ENCODE data around the gene GULP1.
"Not testable (repeated sequence)": the region's sequence is repeated elsewhere in the genome, so short reads cannot be mapped to it uniquely, and the experiment has no call there.

The GULP1 gene

GRCh38 chr2:188291617-188292347, at the start of gene GULP1:
GULP1 (plus strand) TSS chr2:188291874; CDS start chr2:188477703, 185,829 bp downstream.
- DNase-seq = no peak

GRCh38 chr2:188243381-188243780, 48.3 kb upstream of the GULP1 start:
- no peak for DNase-seq

GRCh38 chr2:188244383-188244782, 47.3 kb upstream of the GULP1 start:
- DNase-seq = no peak

DNA sequence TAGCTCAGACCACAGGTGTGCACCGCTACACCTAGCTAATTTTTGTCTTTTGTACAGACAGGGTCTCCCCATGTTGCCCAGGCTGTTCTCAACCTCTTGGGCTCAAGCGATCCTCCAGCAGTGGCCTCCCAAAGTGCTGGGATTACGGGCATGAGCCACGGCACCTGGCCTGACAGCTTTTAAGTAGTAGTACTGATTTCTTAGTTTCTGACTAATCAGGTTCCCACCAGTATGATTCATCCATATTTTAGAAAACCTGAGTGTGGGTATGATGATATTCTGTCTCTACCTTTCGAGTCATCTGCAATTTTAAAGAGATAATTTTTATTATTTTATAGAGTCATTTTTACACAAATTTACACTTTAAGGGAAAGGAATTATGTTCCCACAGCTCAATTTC, 46.4 kb upstream of the GULP1 start:
- DNase-seq = no peak

GRCh38 chr2:188248513-188248912, 43.2 kb upstream of the GULP1 start:
- DNase-seq = no peak

DNA sequence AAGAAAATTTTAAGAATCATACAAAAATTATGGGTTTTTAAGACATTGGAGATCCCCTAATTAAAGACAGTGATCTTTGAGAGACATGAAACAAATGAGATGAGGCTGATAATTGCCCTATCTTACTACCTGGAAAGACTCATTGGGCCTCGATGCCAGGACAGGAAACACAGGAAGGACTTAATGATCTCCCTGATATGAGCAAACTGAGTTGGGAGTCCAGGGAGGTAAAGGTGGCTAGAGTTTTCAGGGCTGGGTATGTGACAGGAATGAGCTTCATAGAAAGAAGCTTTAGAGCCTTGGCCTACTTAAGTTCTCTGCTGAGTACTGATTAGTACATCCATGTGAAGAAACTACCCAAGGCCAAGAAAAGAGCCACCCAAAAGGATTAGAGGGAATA, 40.6 kb upstream of the GULP1 start:
- DNase-seq = no peak

DNA sequence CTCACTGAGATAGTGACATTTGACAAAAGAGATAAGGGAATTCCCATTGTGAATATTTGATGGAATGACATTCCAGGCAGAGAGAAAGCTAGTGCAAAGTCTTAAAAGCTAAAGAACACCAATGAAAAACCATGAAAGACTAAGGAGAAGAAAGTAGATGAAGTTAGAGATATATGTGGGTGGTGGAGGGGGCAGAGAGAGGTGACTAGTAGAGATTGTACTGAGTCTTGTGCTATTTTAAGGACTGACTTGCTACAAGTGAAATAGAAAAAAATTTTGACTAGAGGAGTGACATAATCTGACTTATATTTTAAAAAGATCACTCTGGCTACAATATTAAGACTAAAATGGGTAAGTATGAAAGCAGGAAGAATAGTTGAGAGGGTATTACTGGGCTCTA, 35.3 kb upstream of the GULP1 start:
- DNase-seq = no peak

DNA sequence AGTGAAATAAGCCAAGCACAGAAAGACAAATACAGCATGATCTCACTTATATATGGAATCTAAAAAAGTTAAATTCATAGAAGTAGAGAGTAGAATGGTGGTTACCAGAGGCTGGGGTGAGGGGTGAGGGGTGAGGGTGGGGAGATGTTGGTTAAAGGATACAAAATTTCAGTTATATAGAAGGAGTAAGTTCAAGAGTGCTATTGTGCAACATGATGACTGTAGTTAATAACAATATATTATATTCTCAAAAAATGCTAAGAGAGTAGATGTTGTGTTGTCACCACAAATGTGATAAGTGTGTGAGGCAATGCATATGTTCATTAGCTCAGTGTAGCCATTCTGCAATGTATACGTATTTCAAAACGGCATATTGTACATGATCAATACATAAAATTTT, 26.4 kb upstream of the GULP1 start:
- DNase-seq = no peak

DNA sequence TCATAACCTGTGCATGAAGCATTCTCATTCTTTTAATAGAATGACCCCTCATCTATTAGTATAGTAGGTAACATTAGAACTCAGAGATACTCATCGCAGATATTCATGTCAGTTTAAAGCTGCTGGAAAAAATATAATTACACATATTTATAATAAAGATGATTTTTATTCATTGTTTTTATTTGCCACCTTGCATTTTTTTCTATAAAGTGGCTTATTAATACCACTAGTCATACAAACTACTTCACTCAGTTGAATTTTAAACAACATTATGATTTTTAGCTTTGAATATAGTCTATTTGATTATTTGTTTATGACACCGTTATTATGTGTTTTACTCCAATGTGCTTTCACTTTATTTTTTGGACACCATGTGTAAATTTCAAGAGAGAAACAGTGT, 23.9 kb upstream of the GULP1 start:
- no peak for DNase-seq

DNA sequence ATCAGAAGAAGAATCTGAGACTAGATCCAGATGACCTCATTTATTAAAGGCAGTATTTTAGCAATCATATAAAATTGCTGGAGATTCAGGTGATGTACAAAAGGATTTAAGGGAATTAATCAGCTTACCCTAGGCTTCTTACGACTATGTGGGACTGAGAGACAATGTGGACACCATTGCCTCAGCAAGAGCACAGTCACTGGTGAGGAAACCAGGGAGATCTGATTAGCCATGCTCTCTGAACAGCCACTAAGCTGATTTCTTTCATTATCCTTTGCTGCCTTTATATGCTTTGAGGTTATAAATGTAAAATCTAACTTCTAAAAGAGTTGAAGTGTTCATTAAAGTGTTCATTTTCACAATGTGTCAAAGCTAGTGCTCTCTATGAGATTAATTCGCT, 22.7 kb upstream of the GULP1 start:
- DNase-seq = no peak

GRCh38 chr2:188272121-188272520, 19.6 kb upstream of the GULP1 start:
- no peak for DNase-seq

GRCh38 chr2:188274274-188274673, 17.4 kb upstream of the GULP1 start:
- no peak for DNase-seq

- no peak for DNase-seq
Measured at GRCh38 chr2:188276255-188276654, 15.4 kb upstream of the GULP1 start.

- no peak for DNase-seq
Measured at GRCh38 chr2:188277786-188278185, 13.9 kb upstream of the GULP1 start.

GRCh38 chr2:188278388-188279092, 13.1 kb upstream of the GULP1 start:
- no peak for DNase-seq

- no peak for DNase-seq
Measured at GRCh38 chr2:188279093-188279445, 12.6 kb upstream of the GULP1 start.

DNA sequence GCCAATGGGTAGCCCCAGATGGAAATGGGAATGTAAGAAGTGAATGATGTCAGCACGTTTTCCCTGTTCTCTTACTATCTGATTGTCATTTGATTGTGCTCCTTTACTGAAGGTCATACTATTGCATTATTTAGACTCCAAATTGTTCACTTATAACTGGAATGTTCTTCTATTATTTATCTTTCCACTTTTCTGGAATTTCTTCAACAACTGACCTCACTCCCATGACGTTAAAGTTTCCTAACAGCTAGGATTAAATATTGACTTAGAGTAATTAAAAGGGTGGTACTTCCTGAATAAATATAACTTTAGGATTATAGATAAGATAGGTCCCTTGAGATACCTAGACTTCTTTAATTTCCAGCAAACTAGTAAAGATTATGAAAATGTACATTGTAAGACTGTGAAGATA, 10.9 kb upstream of the GULP1 start:
- no peak for DNase-seq

DNA sequence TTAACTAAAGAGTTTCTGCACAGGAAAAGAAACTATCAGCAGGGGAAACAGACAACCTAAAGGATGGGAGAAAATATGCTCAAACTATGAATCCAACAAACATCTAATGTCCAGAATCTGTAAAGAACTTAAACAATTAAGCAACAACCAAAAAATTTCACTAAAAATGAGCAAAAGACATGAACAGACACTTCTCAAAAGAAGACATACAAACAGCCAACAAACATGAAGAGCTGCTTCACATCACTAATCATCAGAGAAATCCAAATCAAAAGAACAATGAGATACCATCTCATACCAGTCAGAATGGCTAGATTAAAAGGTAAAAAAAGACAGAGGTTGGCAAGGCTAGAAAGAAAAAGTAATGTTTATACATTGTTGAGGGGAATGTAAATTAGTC, 8.8 kb upstream of the GULP1 start:
- DNase-seq = no peak

DNA sequence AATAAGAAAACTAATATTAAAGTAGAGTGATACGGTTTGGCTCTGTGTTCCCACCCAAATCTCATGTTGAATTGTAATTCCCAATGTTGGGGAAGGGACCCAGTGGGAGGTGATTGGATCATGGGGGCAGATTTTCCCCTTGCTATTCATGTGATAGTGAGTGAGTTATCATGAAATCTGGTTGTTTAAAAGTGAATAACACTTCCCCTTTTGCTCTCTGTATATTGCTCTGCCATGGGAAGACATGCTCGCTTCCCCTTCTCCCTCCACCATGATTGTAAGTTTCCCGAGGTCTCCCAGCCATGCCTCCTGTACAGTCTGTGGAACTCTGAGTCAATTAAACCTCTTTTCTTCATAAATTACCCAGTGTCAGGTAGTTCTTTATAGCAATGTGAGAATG, 7.4 kb upstream of the GULP1 start:
- DNase-seq = not testable (repeated sequence)

DNA sequence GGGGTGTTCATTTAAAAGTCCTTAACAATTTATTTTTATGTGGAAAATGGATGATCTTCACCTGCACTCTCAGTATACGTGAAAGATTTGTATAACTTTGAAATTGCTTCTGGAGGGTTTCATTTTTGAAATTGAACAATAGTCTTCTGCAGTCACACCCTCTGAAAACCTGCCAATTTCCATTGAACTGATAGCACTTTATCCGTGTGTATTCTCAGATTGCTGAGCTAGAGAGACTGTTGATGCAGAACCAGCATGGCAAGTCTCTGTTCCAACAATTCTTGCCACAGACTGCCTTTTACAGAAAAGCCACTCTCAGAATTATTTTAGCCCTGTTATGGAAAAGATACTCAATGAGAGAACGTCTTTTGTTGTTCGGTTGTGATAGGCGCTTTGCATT, 6.6 kb upstream of the GULP1 start:
- no peak for DNase-seq

DNA sequence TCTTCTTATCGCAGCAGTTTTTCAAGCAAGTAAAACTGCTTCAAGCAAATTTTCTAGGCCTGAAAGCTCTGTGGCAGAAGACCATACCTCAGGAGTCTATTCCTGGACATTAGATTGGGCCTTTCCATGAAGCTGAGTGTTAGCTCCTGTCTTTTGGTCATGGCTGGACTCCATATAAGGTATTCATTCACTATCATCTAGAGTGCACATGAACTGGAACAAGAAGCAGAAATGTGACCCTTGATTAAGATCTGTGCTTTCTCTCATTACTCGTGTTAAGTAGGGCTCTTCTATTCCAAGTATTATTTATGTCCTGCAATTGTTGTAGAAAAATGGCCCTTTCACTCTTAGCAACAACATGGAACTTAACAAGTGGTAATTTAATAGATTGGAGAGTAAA, 5.9 kb upstream of the GULP1 start:
- DNase-seq = no peak

DNA sequence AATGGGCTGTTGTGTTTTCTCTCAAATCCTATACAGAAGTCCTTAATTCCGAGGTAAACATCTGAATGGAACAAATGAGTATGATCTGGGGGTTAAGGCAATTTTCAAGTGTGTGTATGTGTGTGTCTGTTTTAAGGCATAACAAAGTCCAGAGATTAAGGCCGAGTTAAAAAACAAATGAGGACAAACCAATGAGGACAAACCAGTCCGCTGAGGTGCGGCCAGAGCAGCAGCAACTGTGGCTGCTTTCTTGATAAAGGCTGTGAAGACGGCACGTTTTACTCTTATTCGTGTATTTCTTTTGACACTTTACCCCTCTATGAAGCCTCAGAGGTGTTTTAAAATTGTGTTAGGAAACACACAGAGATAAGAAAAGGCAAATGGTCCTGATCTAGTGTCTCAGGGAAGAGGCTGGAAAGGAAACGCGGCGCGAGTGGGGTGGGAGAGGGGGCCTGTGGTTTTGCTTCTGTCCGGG, 495 bp upstream of the GULP1 start:
- no peak for DNase-seq

DNA sequence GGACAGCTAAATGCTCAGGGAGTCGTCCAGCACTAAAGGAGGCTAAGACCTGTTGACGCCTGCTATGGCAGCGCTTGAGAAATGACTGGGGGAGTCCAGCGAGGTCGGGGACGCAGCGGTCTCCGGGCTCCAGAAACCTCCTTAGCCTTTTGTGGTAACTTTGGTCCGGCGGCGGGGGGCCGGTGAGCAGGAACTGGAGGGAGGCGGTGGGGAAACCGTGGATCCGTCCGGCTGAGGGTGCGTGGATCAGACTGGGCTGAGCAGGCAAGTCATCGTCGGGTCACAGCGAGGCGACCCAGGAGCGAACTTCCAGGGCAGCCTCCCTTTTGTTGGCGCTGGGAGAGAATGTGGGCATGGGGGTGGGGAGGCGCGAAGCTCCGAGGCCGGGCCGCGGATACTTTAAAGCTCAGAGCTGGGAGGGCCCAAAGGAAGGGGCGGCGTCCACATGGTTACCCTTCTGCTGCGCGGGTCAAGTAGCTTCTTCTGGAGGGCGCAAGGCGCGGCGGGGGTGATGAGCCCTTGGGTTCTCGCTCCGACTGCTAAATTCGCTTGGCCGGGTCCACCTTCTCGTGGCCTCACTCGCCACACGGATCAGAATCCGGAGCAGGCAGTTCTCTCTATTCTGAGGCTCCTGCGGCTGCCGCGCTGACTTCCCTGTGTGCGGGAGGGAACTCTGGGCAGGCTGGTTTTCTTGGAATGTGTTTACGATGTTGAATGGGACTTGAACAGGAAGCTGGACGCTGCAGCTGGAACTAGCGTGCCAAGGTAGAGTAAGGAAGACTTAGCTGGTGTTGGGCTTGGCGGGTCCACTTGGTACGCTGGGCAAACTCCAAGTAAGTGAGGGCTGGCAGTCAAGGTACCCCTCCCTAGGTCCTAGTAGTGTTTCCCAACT, 920 bp downstream of the GULP1 start:
- DNase-seq = no peak

Data from CD4-positive, alpha-beta T cell treated with Interleukin-6 for 4 hours (primary cell).